SH-SY5Y (cell line): ENCODE results near the gene GRWD1.

Experiments
- GATA2 ChIP-seq: IDR thresholded peaks from 2 replicates; pipeline ENCODE4 v1.6.1; 2011; ENCODE audit warnings: mild to moderate bottlenecking, low read depth, low read length
- GATA3 ChIP-seq: IDR thresholded peaks from 2 replicates; pipeline ENCODE4 v1.6.1; 2011; ENCODE audit warnings: low read depth, mild to moderate bottlenecking, low read length, moderate library complexity

- TF ChIP-seq GATA2 = peak; percentile 97
- peak; percentile 96 for TF ChIP-seq GATA3
These were observed 552 bp upstream of the GRWD1 start for GRCh38 chr19:48445256-48445605.
